ENCODE measurements around the gene RAB4A.

RAB4A gene

DNA sequence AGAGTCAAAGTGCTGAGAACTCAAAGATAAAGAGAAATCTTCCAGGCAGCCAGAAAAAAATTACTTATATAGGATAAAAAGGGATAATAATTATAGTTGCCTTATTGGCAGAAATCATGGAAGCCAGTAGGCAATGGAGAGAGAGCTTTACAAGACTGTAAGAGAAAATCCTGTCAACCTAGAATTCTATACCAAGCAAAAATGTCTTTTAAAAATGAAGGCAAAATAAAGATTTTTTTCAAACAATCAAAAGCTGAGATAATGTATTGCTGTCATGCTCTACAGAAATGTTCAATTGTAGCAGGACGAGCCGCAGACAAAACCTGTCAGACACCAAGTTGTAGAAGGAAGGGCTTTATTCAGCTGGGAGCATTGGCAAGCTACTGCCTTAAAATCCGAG, 26.8 kb upstream of the RAB4A start:
- no peak for DNase-seq (ENCODE audit: low spot score)

DNA sequence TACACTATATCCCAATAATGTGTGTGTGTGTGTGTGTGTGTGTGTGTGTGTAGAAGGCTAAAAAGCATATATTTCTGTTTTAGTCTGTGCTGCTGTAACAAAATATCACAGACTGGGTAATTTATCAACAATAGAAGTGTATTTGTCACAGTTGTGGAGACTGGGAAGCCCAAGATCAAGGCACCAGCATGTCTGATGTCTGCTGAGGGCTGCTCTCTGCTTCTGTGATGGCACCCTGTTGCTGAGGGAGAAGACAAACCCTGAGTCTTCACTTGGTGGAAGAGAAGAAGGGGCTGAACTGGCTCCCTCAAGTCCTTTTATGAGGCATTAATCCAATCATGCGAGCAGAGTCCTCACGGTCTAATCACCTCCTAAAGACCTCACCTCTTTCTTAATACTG, 23.0 kb upstream of the RAB4A start:
- DNase-seq (ENCODE audit: low spot score) = no peak

DNA sequence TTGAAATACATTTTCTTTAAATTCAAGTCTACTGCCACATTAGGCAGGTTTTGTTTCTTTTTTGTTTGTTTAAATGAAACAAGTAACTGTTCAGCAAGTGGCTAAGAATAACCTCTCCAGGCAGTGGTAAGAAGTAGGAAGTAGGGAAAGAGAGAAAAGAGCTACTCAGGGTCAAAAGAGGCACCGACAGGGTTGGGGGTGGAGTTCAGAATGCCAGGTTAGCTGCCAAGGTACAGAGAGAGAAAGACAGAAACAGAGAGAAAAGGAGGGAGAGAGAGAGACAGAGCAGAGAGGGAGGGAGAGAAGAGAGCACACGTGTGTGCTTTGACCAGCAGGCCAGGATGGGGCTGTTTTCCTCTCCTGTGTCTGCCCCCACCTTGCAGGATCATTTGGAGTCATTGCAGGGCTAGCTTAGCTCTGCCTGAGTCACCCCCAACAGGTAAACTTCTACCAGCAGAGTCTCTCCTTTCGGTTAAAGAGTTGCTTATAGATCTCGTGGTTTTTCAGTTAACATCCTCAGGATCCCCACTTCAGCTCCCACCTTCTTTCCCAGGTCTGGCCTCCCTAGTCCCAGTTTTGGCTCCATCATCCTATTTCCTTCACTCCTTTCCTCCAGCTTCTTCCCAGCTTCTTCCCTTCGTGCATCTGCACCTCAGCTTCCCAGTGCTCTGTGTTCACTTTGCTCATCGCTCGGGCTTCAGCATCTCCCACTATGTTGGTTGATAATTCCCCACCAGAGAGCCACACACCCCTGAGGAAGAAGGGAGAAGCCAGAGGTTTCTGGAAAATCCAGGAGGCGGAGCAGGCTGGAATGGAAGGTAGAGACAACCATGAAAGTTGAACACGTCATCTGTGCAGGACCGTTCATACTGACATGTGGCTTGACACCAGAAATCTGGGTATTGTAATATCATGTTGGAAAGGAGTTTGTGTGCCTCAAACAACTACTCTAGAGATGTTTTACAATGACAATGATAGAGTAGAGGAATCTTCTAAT, 21.8 kb upstream of the RAB4A start:
- DNase-seq (ENCODE audit: low spot score) = no peak

DNA sequence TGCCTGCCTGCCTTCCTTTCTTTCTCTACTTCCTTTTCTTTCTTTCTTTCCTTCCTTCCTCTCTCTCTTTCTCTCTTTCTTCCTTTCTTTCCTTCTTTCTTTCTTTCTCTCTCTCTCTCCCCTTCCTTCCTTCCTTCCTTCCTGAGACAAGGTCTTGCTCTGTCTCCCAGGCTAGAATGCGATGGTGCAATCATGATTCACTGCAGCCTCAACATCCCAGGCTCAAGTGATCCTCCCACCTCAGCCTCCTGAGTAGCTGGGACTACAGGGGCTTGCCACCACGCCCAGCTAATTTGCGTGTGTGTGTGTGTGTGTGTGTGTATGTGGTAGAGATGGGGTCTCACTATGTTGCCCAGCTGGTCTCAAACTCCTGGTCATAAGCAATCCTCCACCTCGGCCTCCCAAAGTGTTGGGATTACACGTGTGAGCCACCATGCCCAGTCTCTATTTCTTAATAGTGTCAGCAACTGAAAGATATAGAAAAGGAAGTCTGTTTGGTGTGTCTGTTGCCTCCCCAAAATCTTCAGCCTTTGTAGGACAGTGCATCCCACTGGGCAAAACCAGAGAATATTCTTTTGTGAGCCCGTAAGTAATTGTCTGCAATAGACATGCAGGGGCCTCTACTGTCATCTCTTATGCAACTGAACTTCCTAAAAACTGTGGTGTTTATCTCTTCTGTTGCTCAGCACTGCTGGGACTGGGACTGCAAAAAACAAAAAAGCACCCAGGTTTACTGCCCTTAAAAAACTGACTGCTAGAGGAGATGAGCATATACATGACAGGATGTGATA, 20.9 kb upstream of the RAB4A start:
- DNase-seq (ENCODE audit: low spot score) = no peak

GRCh38 chr1:229251185-229251584, 19.7 kb upstream of the RAB4A start:
- no peak for DNase-seq (ENCODE audit: low spot score)

GRCh38 chr1:229252228-229252984, 18.5 kb upstream of the RAB4A start:
- DNase-seq (ENCODE audit: low spot score) = no peak

DNA sequence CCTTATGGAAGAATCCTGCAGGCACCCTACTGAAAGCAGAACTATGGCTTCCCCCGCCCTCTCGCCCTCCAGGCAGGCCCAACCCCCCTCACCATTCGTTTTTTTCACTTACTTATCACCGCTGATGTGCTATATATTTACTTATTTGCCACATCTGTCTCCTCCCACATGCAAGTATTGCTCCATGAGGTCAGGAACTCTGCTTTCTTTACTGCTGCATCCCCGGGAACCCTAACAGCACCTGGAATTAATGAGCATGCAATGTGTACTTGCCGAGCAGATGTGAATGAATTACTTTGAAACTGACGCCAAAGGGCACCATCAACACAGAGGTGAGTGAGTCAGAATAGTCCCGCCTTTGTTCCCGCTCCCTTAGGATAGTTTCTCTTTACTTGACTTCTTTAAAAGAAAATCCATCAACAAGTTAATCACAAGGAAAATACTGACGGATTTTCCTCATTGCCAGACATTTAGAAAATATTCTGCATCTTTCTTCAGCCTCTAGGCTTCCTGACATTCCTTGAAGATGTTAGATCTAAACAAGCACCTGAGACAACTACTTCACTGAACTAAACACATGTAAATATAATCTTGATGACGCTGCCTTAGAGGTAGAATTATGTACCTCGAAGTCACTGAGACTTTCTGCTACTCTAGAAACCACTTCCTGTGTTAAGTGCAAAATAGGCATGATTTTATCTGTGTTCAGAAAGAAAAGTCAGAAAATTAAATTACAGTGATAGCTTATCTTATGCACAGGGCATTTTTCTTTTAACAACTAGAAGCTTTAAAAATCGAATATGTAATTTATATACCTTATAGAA, 17.5 kb upstream of the RAB4A start:
- DNase-seq (ENCODE audit: low spot score) = peak; percentile 81

DNA sequence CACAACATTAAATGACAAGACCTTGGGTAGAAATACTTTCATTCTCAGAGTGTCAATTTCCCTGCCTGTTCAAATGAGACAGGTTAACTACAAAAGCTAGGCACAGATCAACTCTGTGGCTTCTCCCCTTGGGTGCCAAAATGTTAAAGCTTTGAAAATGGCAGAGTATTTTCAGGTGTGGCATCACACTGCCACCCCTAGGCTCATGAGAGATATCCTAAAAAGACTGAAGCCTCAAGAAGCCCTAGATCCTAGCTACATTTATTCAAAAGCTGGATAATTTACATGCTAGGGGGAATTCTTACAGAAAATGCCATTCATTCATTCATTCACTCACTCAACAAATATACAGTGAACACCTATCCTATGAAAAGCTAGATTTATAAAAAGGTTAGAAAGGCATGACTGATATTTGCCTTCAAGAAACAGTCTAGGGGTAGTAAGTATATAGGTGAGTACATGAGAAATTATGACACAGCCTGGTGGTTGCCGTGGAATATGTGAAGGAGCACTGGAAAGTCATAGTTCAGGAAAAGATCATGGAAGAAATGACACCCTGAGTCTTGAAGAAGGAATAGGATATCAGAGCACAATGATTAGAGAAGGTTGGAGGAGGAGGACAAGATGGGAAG, 15.9 kb upstream of the RAB4A start:
- no peak for DNase-seq (ENCODE audit: low spot score)

DNA sequence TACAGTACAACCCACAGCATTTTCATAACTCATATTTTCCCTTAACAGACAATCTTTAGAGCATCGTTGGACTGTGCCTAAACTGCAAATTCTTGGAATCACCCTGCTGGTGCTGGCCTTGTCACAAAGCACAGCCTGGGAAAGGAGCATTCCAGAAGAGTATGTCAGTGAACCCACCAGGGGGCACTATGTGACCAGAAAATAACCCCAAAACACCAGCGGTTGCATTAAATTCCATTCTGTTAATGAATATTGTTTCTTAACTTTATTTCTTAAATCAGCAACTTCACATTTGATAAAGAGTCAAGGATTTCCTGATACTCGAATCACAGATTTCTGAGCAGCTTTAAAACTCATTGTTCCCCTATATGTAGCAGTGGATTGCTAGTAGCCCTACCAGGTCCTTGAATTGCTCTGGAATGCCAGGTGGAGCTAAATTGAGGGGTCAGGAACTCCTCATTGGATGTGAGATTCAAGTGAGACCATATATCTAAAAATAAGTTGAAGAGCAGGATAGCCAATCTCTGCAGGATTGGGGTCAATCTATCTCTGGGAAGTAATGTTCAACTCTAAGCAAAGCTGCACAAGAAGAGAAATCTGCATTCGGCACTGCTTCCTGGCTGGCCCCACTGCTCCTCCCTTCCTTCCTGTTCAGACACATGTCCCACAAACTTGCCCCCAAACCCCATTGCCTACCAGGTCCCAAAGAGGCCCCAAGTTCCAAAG, 12.7 kb upstream of the RAB4A start:
- peak; percentile 71 for DNase-seq (ENCODE audit: low spot score)

DNA sequence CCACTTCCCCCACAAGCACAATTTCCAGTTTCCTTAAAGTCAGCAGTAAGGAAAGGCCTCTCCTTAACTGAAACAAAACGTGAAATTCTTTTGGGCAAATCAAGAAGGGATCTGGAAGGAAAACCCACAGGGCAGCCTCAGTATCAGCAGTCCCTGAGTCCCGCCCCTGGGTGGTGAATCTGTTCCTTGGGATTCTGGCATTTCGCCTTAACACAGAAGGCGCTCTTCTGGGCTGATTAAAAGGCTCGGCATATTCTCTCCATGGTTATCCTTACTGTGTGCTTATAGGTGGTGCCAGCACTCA, 12.2 kb upstream of the RAB4A start:
- DNase-seq (ENCODE audit: low spot score) = no peak

GRCh38 chr1:229260297-229260696, 10.6 kb upstream of the RAB4A start:
- DNase-seq (ENCODE audit: low spot score) = no peak

- DNase-seq (ENCODE audit: low spot score) = no peak
These were observed 8.7 kb upstream of the RAB4A start for GRCh38 chr1:229262239-229262638.

- DNase-seq (ENCODE audit: low spot score) = no peak
These were observed 7.7 kb upstream of the RAB4A start for GRCh38 chr1:229263254-229263653.

- DNase-seq (ENCODE audit: low spot score) = no peak
These were observed 6.8 kb upstream of the RAB4A start for GRCh38 chr1:229264068-229264467.

DNA sequence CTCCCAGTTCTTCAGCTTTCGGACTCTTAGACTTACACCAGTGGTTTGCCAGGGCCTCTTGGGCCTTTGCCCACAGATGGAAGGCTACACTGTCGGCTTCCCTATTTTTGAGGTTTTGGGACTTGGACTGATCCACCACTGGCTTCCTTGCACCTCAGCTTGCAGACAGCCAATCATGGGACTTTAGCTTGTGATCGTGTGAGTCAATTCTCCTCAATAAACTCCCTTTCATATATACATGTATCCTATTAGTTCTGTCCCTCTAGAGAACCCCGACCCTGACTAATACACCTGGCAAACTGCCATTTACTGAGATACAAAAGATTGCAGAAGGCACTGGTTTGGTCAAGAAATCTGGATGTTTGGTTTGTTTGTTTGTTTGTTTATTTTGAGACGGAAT, 6.4 kb upstream of the RAB4A start:
- DNase-seq (ENCODE audit: low spot score) = no peak

GRCh38 chr1:229266274-229266673, 4.6 kb upstream of the RAB4A start:
- no peak for DNase-seq (ENCODE audit: low spot score)

DNA sequence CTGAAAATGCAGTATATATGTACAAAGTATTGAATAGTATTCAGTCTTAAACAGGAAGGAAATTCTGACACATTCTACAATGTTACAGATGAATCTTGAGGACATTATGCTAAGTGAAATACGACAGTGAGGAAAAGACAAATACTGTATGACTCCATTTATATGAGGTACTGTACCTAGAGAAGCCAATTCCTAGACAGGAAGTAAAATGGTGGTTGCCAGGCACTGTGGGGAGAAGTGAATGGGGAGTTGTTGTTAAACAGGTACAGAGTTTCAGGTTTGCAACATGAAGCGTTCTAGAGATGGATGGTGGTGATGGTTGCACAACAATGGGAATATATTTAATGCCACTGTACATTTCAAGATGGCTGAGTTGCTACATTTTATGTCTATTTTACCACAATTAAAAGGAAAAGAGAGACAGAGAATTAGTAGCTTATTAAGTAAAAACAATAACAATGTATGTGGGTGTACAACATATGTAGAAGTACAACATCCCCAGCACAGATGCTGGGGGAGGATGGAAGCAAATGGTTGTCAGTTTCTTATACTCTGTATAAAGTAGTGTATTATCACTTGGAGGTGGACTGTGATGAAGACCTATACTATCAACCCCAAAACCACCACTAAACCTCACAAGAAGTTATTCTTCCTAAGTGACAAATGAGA, 3.9 kb upstream of the RAB4A start:
- DNase-seq (ENCODE audit: low spot score) = no peak

- peak; percentile 59 for DNase-seq (ENCODE audit: low spot score)
These were observed 2.4 kb upstream of the RAB4A start for GRCh38 chr1:229268505-229268904.

DNA sequence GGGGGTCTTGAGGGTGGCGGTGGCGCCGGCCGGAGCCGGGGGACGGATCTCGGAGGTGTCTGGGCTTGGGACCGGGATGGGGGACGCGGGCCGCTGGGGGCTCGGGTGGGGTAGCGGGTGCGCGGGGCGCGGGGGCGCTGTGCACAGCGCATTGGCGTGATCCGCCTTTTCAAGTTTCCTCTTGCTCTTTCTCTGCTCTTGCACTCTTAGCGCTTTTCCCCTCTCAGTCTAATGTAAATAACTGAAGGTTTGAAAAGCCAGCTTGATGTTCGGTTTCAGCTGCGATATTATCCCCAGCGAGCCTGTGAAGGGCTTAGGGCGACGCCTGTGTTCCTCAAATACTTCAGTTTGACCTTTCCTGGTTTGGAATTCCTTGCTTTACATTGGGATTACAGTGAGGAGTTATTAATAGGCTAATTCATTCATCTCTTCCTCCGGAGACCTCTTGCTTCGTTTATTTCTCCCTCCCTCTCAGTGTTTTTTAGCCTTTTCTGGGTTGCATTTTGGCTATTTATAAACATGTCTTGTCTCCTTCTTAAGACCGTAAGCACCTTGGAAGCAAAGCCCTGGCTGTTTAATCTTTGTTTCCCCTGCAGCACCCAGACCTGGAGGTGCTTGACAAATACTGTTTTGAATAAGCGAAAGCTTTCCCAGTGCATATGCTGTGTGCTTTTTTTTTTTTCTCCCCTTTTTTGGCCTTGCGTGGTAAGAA, 693 bp downstream of the RAB4A start:
- DNase-seq (ENCODE audit: low spot score) = peak; percentile 28
